HepG2 (cell line): ENCODE measurements around the gene QDPR. TPM values are rescaled to one million over a fixed set of nuclear protein-coding genes. Genes with fewer than 3 reads are reported as not detected.

Experiments
- CHCHD3 ChIP-seq: sonication (generic); formaldehyde crosslinking; IDR thresholded peaks from 2 replicates; pipeline ENCODE4 v1.8.0; 2022; ENCODE audit warnings: mild to moderate bottlenecking, missing genetic modification reagents, moderate library complexity
- CREM ChIP-seq, 2 experiments: sonication (generic) in 1 of 2; formaldehyde crosslinking in 1 of 2; IDR thresholded peaks; 2 replicates each; pipeline versions ENCODE4 v1.4.0 to v1.6.1; 2016 to 2020; ENCODE audit warnings: antibody characterized with exemption in 1 of 2, mild to moderate bottlenecking in 1 of 2, missing genetic modification reagents in 1 of 2
- HOXA5 ChIP-seq: sonication (generic); formaldehyde crosslinking; IDR thresholded peaks from 2 replicates; pipeline ENCODE4 v1.4.0; 2020; ENCODE audit warnings: missing genetic modification reagents
- JUN ChIP-seq: sonication (generic); formaldehyde crosslinking; IDR thresholded peaks from 2 replicates; pipeline ENCODE4 v1.4.0; 2020; ENCODE audit warnings: mild to moderate bottlenecking, missing genetic modification reagents
- NFKBIZ ChIP-seq: IDR thresholded peaks from 2 replicates; pipeline ENCODE4 v1.6.1; 2018; ENCODE audit warnings: missing genetic modification reagents, missing compliant biosample characterization
- NR2C2 ChIP-seq: sonication (generic); formaldehyde crosslinking; IDR thresholded peaks from 2 replicates; pipeline ENCODE4 v1.4.0; 2020; ENCODE audit warnings: missing genetic modification reagents, mild to moderate bottlenecking, moderate library complexity, borderline replicate concordance
- SMAD3 ChIP-seq: sonication (generic); formaldehyde crosslinking; IDR thresholded peaks from 2 replicates; pipeline ENCODE4 v1.4.0; 2020; ENCODE audit warnings: missing genetic modification reagents
- SMC3 ChIP-seq: IDR thresholded peaks from 2 replicates; pipeline ENCODE4 v1.6.1; 2011; ENCODE audit warnings: low read length, improper control_type of control experiment
- TBX3 ChIP-seq: fragments of 450-650 bp; IDR thresholded peaks from 2 replicates; pipeline ENCODE4 v1.6.1; 2017; ENCODE audit warnings: antibody characterized with exemption, mild to moderate bottlenecking, inconsistent platforms, borderline replicate concordance
- ZNF430 ChIP-seq: sonication (generic); formaldehyde crosslinking; IDR thresholded peaks from 2 replicates; pipeline ENCODE4 v1.9.0; 2021; ENCODE audit warnings: mild to moderate bottlenecking, missing genetic modification reagents
- ZNF619 ChIP-seq: sonication (generic); formaldehyde crosslinking; IDR thresholded peaks from 2 replicates; pipeline ENCODE4 v1.4.0; 2020; ENCODE audit warnings: mild to moderate bottlenecking, missing genetic modification reagents
- ZNF788 ChIP-seq: sonication (generic); formaldehyde crosslinking; IDR thresholded peaks from 2 replicates; pipeline ENCODE4 v1.5.0; 2020; ENCODE audit warnings: mild to moderate bottlenecking, missing genetic modification reagents, borderline replicate concordance
- polyA plus RNA-seq, 8 experiments: library from polyadenylated mRNA; depleted of rRNA in 3 of 8; stranded (reverse) in 7 of 8; unstranded in 1 of 8; fragments of >200 nt; fragmentation: Illumina TruSeq in 4 of 8; extraction: Trizol in 4 of 8; gene quantifications; 2 replicates each; pipeline versions ENCODE4 v1.2.1 to v1.2.3, GENCODE V29; 2011 to 2016; ENCODE audit warnings: low read depth in 4 of 8, missing spikeins in 1 of 8, mixed read lengths in 1 of 8; ENCODE audit not compliant: insufficient read depth in 1 of 8
- total RNA-seq, 5 experiments: library from RNA; depleted of rRNA; stranded (reverse); fragments of >200 nt; fragmentation: Illumina TruSeq; extraction: Trizol; gene quantifications; 2 replicates each; pipeline ENCODE4 v1.2.3, GENCODE V29; 2016; ENCODE audit warnings: low read depth in 1 of 5
- TF ChIP-seq, protein P1 (sequence below): IDR thresholded peaks from 2 replicates; pipeline ENCODE4 v1.6.1; 2018; ENCODE audit warnings: missing genetic modification reagents, mild to moderate bottlenecking, missing compliant biosample characterization
- TF ChIP-seq, protein P2 (sequence below): sonication (generic); formaldehyde crosslinking; IDR thresholded peaks from 2 replicates; pipeline ENCODE4 v1.8.0; 2022; ENCODE audit warnings: mild to moderate bottlenecking, missing genetic modification reagents
- TF ChIP-seq, protein P3 (sequence below): sonication (generic); formaldehyde crosslinking; conservative IDR thresholded peaks from 2 replicates; pipeline ENCODE4 v1.5.0; 2020; ENCODE audit warnings: missing genetic modification reagents
- TF ChIP-seq, protein P4 (sequence below): sonication (generic); formaldehyde crosslinking; IDR thresholded peaks from 2 replicates; pipeline ENCODE4 v1.5.0; 2020; ENCODE audit warnings: mild to moderate bottlenecking, missing genetic modification reagents, borderline replicate concordance
- TF ChIP-seq, protein P5 (sequence below), 2 experiments: fragments of 450-650 bp in 1 of 2; sonication (generic) in 1 of 2; formaldehyde crosslinking; IDR thresholded peaks; 2 replicates each; pipeline versions ENCODE4 v1.5.0 to v1.8.0; 2020 to 2022; ENCODE audit warnings: mild to moderate bottlenecking in 1 of 2, missing genetic modification reagents in 1 of 2

The QDPR gene
- total and polyA plus RNA-seq, 2 of the 13 experiments (the other 11 are each of a cell fraction or from before 2014, with no cell fraction given), result 9.9 to 95.5 TPM

DNA sequence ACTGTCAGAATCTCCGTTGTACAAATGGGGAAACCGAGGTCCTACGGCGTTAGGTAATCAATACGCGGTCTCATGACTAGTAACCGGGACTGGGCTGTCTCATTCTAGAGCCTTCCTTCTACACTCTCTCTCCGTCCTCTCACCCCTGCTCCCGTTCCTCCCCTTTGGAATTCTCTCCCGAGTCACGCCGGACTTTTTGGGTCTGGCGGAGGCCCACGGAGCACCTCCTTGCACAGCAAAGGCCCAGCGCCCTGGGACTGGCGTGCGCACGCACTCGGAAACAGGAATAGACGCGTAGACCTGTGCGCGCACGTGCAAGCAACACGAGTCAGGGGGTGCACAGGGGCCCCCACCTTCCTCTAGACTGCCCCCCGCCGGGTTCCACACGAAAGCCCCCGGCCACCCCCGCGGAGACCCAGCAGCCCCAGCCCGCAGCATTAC, 361 bp downstream of the QDPR start (continued):
- TF ChIP-seq, protein P1, sequence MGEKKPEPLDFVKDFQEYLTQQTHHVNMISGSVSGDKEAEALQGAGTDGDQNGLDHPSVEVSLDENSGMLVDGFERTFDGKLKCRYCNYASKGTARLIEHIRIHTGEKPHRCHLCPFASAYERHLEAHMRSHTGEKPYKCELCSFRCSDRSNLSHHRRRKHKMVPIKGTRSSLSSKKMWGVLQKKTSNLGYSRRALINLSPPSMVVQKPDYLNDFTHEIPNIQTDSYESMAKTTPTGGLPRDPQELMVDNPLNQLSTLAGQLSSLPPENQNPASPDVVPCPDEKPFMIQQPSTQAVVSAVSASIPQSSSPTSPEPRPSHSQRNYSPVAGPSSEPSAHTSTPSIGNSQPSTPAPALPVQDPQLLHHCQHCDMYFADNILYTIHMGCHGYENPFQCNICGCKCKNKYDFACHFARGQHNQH (CRISPR knock-in tag), result no peak
- TF ChIP-seq, protein P2, sequence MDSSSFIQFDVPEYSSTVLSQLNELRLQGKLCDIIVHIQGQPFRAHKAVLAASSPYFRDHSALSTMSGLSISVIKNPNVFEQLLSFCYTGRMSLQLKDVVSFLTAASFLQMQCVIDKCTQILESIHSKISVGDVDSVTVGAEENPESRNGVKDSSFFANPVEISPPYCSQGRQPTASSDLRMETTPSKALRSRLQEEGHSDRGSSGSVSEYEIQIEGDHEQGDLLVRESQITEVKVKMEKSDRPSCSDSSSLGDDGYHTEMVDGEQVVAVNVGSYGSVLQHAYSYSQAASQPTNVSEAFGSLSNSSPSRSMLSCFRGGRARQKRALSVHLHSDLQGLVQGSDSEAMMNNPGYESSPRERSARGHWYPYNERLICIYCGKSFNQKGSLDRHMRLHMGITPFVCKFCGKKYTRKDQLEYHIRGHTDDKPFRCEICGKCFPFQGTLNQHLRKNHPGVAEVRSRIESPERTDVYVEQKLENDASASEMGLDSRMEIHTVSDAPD (CRISPR knock-in tag), result no peak
- TF ChIP-seq CREM (IDR thresholded peaks at IDR 0.05), result no peak
- no peak for TF ChIP-seq CREM (CRISPR knock-in tag; IDR thresholded peaks at IDR 0.05)
- TF ChIP-seq, protein P3, sequence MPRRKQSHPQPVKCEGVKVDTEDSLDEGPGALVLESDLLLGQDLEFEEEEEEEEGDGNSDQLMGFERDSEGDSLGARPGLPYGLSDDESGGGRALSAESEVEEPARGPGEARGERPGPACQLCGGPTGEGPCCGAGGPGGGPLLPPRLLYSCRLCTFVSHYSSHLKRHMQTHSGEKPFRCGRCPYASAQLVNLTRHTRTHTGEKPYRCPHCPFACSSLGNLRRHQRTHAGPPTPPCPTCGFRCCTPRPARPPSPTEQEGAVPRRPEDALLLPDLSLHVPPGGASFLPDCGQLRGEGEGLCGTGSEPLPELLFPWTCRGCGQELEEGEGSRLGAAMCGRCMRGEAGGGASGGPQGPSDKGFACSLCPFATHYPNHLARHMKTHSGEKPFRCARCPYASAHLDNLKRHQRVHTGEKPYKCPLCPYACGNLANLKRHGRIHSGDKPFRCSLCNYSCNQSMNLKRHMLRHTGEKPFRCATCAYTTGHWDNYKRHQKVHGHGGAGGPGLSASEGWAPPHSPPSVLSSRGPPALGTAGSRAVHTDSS (CRISPR knock-in tag), result no peak
- TF ChIP-seq HOXA5, result 0 out of 2 replicates have a peak, but pooled peaks have one; percentile 47
- peak; percentile 48; the same call in 1 of the 2 replicates for TF ChIP-seq NR2C2 (CRISPR knock-in tag)
- TF ChIP-seq JUN, result 0 out of 2 replicates have a peak, but pooled peaks have one; percentile 34
- TF ChIP-seq NFKBIZ (CRISPR knock-in tag), result no peak
- TF ChIP-seq ZNF788, result no peak
- no peak for TF ChIP-seq SMC3
- TF ChIP-seq, protein P4, sequence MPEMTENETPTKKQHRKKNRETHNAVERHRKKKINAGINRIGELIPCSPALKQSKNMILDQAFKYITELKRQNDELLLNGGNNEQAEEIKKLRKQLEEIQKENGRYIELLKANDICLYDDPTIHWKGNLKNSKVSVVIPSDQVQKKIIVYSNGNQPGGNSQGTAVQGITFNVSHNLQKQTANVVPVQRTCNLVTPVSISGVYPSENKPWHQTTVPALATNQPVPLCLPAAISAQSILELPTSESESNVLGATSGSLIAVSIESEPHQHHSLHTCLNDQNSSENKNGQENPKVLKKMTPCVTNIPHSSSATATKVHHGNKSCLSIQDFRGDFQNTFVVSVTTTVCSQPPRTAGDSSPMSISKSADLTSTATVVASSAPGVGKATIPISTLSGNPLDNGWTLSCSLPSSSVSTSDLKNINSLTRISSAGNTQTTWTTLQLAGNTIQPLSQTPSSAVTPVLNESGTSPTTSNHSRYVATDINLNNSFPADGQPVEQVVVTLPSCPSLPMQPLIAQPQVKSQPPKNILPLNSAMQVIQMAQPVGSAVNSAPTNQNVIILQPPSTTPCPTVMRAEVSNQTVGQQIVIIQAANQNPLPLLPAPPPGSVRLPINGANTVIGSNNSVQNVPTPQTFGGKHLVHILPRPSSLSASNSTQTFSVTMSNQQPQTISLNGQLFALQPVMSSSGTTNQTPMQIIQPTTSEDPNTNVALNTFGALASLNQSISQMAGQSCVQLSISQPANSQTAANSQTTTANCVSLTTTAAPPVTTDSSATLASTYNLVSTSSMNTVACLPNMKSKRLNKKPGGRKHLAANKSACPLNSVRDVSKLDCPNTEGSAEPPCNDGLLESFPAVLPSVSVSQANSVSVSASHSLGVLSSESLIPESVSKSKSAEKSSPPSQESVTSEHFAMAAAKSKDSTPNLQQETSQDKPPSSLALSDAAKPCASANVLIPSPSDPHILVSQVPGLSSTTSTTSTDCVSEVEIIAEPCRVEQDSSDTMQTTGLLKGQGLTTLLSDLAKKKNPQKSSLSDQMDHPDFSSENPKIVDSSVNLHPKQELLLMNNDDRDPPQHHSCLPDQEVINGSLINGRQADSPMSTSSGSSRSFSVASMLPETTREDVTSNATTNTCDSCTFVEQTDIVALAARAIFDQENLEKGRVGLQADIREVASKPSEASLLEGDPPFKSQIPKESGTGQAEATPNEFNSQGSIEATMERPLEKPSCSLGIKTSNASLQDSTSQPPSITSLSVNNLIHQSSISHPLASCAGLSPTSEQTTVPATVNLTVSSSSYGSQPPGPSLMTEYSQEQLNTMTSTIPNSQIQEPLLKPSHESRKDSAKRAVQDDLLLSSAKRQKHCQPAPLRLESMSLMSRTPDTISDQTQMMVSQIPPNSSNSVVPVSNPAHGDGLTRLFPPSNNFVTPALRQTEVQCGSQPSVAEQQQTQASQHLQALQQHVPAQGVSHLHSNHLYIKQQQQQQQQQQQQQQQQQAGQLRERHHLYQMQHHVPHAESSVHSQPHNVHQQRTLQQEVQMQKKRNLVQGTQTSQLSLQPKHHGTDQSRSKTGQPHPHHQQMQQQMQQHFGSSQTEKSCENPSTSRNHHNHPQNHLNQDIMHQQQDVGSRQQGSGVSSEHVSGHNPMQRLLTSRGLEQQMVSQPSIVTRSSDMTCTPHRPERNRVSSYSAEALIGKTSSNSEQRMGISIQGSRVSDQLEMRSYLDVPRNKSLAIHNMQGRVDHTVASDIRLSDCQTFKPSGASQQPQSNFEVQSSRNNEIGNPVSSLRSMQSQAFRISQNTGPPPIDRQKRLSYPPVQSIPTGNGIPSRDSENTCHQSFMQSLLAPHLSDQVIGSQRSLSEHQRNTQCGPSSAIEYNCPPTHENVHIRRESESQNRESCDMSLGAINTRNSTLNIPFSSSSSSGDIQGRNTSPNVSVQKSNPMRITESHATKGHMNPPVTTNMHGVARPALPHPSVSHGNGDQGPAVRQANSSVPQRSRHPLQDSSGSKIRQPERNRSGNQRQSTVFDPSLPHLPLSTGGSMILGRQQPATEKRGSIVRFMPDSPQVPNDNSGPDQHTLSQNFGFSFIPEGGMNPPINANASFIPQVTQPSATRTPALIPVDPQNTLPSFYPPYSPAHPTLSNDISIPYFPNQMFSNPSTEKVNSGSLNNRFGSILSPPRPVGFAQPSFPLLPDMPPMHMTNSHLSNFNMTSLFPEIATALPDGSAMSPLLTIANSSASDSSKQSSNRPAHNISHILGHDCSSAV (CRISPR knock-in tag), result no peak
- TF ChIP-seq TBX3, result no peak
- TF ChIP-seq ZNF619 (CRISPR knock-in tag), result no peak
- TF ChIP-seq, protein P5, sequence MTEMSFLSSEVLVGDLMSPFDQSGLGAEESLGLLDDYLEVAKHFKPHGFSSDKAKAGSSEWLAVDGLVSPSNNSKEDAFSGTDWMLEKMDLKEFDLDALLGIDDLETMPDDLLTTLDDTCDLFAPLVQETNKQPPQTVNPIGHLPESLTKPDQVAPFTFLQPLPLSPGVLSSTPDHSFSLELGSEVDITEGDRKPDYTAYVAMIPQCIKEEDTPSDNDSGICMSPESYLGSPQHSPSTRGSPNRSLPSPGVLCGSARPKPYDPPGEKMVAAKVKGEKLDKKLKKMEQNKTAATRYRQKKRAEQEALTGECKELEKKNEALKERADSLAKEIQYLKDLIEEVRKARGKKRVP (CRISPR knock-in tag; IDR thresholded peaks at IDR 0.05), result no peak
- TF ChIP-seq SMAD3, result 0 out of 2 replicates have a peak, but pooled peaks have one; percentile 14
- no peak for TF ChIP-seq CHCHD3 (CRISPR knock-in tag)
- no peak for TF ChIP-seq ZNF430 (CRISPR knock-in tag)
